Testis (tissue), 3 donors: ENCODE measurements around the gene DPP6. TPM values are rescaled to one million over a fixed set of nuclear protein-coding genes. Genes with fewer than 3 reads are reported as not detected.

ENCODE experiments used
- DNase-seq: peaks from one replicate; pipeline ENCODE4 v3.0.0-alpha.2; 2019
- H3K27ac ChIP-seq, 2 donors: fragments of 200-600 bp; sonication (generic); one replicate each; pipeline ENCODE4 v1.5.1; 2019
- H3K27me3 ChIP-seq: fragments of 200-600 bp; sonication (generic); one replicate; pipeline ENCODE4 v1.5.1; 2019
- H3K36me3 ChIP-seq: fragments of 200-600 bp; sonication (generic); one replicate; pipeline ENCODE4 v1.5.1; 2017; ENCODE audit warnings: low read depth; ENCODE audit errors: missing control alignments
- H3K4me1 ChIP-seq: fragments of 200-600 bp; sonication (generic); one replicate; pipeline ENCODE4 v1.5.1; 2019
- H3K4me3 ChIP-seq, 2 donors: fragments of 200-600 bp; sonication (generic); one replicate each; pipeline ENCODE4 v1.5.1; 2017 to 2019
- H3K9me3 ChIP-seq: fragments of 200-600 bp; sonication (generic); one replicate; pipeline ENCODE4 v1.5.1; 2017
- POLR2A ChIP-seq: fragments of 450-650 bp; IDR thresholded peaks from one replicate; pipeline ENCODE4 v1.6.1; 2017; ENCODE audit warnings: antibody characterized with exemption, mild to moderate bottlenecking, moderate library complexity
- WGBS, 2 donors: methylation state at CpG; one replicate each; pipeline ENCODE4 v1.1.5; 2018; 5-methylcytosine and 5-hydroxymethylcytosine counted together
- intact Hi-C: fragments of 100-400 bp; cut with DNase I; formaldehyde crosslinking; loops from one replicate; pipeline ENCODE4 v1.15.1; 2023; ENCODE audit warnings: low total_unique reads
- polyA plus RNA-seq: library from polyadenylated mRNA; stranded (reverse); fragments of 350-450 nt; fragmentation: Illumina TruSeq; extraction: RNeasy Lipid Tissue Mini Kit (QIAGEN cat#74804); gene quantifications from one replicate; pipeline ENCODE4 v1.2.3, GENCODE V29; 2014; ENCODE audit warnings: low read depth, low replicate concordance; ENCODE audit not compliant: insufficient read depth
- total RNA-seq, 2 donors: library from RNA; depleted of rRNA; stranded (reverse); fragments of >200 nt; gene quantifications; one replicate each; pipeline ENCODE4 v1.2.3, GENCODE V29; 2016
- TF ChIP-seq, protein P1 (sequence below), 3 experiments: fragments of 450-650 bp in 2 of 3; fragments of 200-600 bp in 1 of 3; sonication (generic) in 1 of 3; IDR thresholded peaks; one replicate each; pipeline ENCODE4 v1.5.1; 2016 to 2019; ENCODE audit warnings: antibody characterized with exemption in 3 of 3, mild to moderate bottlenecking in 2 of 3, moderate library complexity in 1 of 3

The DPP6 gene
- total and polyA plus RNA-seq, 3 donors from 2014 or later, result 26.0 to 78.3 (median 52.8) TPM

GRCh38 chr7:154903083-154903731 lies 851.0 kb downstream of the DPP6 start:
- no peaks in the 10 kb centered on the region for H3K9me3 ChIP-seq
- no peak overlapping the region for H3K27ac ChIP-seq
- no peak overlapping the region for H3K4me3 ChIP-seq
- no peaks in the 10 kb centered on the region for H3K27me3 ChIP-seq
- intact Hi-C loops, result no loop called here
- TF ChIP-seq POLR2A, result no peak
- TF ChIP-seq, protein P1, sequence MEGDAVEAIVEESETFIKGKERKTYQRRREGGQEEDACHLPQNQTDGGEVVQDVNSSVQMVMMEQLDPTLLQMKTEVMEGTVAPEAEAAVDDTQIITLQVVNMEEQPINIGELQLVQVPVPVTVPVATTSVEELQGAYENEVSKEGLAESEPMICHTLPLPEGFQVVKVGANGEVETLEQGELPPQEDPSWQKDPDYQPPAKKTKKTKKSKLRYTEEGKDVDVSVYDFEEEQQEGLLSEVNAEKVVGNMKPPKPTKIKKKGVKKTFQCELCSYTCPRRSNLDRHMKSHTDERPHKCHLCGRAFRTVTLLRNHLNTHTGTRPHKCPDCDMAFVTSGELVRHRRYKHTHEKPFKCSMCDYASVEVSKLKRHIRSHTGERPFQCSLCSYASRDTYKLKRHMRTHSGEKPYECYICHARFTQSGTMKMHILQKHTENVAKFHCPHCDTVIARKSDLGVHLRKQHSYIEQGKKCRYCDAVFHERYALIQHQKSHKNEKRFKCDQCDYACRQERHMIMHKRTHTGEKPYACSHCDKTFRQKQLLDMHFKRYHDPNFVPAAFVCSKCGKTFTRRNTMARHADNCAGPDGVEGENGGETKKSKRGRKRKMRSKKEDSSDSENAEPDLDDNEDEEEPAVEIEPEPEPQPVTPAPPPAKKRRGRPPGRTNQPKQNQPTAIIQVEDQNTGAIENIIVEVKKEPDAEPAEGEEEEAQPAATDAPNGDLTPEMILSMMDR (IDR thresholded peaks at IDR 0.05), result no peak
- no peak for DNase-seq
- H3K36me3 ChIP-seq, result no peaks in the 10 kb centered on the region
- 57 to 62% methylated on average over 10 to 14 of the region's 14 CpGs for WGBS, 2 donors
- H3K4me1 ChIP-seq, result peaks cover 15% of the 10 kb centered on the region

- TF ChIP-seq, protein P1 (IDR thresholded peaks at IDR 0.05), result no peak
- TF ChIP-seq POLR2A, result no peak
- H3K4me1 ChIP-seq, result peaks cover 15% of the 10 kb centered on the region
- peak; percentile 86 for DNase-seq
- no peaks in the 10 kb centered on the region for H3K27me3 ChIP-seq
- no peaks in the 10 kb centered on the region for H3K9me3 ChIP-seq
- intact Hi-C loops, result no loop called here
- no peak overlapping the region for H3K4me3 ChIP-seq
- 50 to 57% methylated on average over 8 of the region's 8 CpGs for WGBS, 2 donors
- no peaks in the 10 kb centered on the region for H3K36me3 ChIP-seq
- peak overlapping the region; percentile 31 to 45 for H3K27ac ChIP-seq
Observed at GRCh38 chr7:154905146-154905545, 852.9 kb downstream of the DPP6 start.

GRCh38 chr7:154905615-154906014 lies 853.4 kb downstream of the DPP6 start:
- H3K27me3 ChIP-seq, result no peaks in the 10 kb centered on the region
- no peak for TF ChIP-seq POLR2A
- TF ChIP-seq, protein P1 (IDR thresholded peaks at IDR 0.05), result no peak
- WGBS, 2 donors, result 54 to 57% methylated on average over 8 of the region's 8 CpGs
- H3K4me1 ChIP-seq, result peaks cover 15% of the 10 kb centered on the region
- H3K36me3 ChIP-seq, result no peaks in the 10 kb centered on the region
- no peak for DNase-seq
- H3K9me3 ChIP-seq, result no peaks in the 10 kb centered on the region
- intact Hi-C loops, result no loop called here
- peak overlapping the region; percentile 31 to 45 for H3K27ac ChIP-seq
- H3K4me3 ChIP-seq, result no peak overlapping the region

DNA sequence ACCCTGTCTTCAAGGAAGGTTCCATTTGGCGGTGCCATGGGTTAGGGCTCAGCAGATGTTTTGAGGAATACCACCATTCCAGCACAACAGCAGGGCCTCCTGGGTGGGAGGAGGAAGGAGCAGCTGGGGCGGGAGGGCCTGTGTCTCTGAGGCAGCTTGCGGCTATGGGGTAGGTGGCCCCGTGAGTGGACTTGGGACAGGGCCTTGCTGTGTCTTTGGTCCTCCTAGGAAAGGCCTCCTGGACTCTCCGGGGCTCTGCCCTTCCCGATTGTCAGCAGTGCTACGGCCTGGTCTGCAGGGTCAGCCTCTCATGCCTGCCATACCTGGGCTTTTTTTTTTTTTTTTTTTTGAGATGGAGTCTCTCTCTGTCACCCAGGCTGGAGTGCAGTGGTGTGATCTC lies 854.0 kb downstream of the DPP6 start:
- Histone ChIP-seq H3K27me3 (no peaks in the 10 kb centered on the region), H3K9me3 (no peaks in the 10 kb centered on the region), H3K36me3 (no peaks in the 10 kb centered on the region), H3K4me1 (peaks cover 15% of the 10 kb centered on the region), H3K27ac (no peak overlapping the region), H3K4me3 (no peak overlapping the region)
- WGBS, 2 donors, result 71 to 76% methylated on average over 7 of the region's 7 CpGs
- TF ChIP-seq, protein P1 (IDR thresholded peaks at IDR 0.05), result no peak
- no peak for TF ChIP-seq POLR2A
- no peak for DNase-seq
- intact Hi-C loops, result no loop called here
